ENCODE measurements around the gene THRB.

DNA sequence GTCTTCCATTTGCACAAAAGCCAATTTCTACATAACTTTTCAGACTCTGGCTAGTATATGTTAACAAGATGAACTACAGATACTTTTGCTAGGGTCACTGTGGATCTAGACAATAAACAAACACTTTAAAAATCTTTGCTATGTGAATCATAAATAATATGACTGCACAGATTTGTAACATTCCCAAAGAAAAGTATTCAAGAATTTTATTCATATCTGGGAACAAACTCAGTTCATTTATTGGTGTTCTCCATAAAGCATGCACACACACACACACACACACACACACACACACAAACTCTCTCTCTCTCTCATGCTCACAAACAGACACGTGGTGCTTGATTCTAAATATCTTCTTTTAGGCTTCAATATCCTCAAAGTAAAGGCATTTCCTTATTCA, 18.8 kb upstream of the THRB start:
- TF ChIP-seq, protein P1, sequence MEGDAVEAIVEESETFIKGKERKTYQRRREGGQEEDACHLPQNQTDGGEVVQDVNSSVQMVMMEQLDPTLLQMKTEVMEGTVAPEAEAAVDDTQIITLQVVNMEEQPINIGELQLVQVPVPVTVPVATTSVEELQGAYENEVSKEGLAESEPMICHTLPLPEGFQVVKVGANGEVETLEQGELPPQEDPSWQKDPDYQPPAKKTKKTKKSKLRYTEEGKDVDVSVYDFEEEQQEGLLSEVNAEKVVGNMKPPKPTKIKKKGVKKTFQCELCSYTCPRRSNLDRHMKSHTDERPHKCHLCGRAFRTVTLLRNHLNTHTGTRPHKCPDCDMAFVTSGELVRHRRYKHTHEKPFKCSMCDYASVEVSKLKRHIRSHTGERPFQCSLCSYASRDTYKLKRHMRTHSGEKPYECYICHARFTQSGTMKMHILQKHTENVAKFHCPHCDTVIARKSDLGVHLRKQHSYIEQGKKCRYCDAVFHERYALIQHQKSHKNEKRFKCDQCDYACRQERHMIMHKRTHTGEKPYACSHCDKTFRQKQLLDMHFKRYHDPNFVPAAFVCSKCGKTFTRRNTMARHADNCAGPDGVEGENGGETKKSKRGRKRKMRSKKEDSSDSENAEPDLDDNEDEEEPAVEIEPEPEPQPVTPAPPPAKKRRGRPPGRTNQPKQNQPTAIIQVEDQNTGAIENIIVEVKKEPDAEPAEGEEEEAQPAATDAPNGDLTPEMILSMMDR (IDR thresholded peaks at IDR 0.05), result no peak
- no peak for TF ChIP-seq POLR2A (IDR thresholded peaks at IDR 0.05)
